Smooth muscle cell (in vitro differentiated cells): ENCODE measurements around the gene VSX1. TPM values are rescaled to one million over a fixed set of nuclear protein-coding genes. Genes with fewer than 3 reads are reported as not detected.

Source experiments
- DNase-seq: peaks from one replicate; lab custom pipeline; 2025; ENCODE audit not compliant: unreplicated experiment; lab: John Stamatoyannopoulos, UW
- H2AFZ ChIP-seq: fragments of 200-600 bp; sonication (generic); 2 replicates; pipeline ENCODE4 v1.6.0; 2016; ENCODE audit warnings: antibody characterized with exemption, low read depth, mild to moderate bottlenecking
- H3F3A ChIP-seq: fragments of 200-600 bp; sonication (generic); 2 replicates; pipeline ENCODE4 v1.6.0; 2017; ENCODE audit warnings: antibody characterized with exemption, low read depth
- H3K27ac ChIP-seq: fragments of 200-600 bp; sonication (generic); 2 replicates; pipeline ENCODE4 v1.5.1; 2016; ENCODE audit warnings: low read depth, mild to moderate bottlenecking
- H3K27me3 ChIP-seq: fragments of 200-600 bp; sonication (generic); 2 replicates; pipeline ENCODE4 v1.6.1; 2016; ENCODE audit warnings: low read depth, mild to moderate bottlenecking
- H3K36me3 ChIP-seq: fragments of 200-600 bp; sonication (generic); 2 replicates; pipeline ENCODE4 v1.5.1; 2016; ENCODE audit warnings: low read depth
- H3K4me1 ChIP-seq: fragments of 200-600 bp; sonication (generic); 2 replicates; pipeline ENCODE4 v1.5.1; 2016; ENCODE audit warnings: low read depth
- H3K4me2 ChIP-seq: fragments of 200-600 bp; sonication (generic); 2 replicates; pipeline ENCODE4 v1.6.0; 2016; ENCODE audit warnings: mild to moderate bottlenecking
- H3K4me3 ChIP-seq: fragments of 200-600 bp; sonication (generic); 2 replicates; pipeline ENCODE4 v1.5.1; 2016; ENCODE audit warnings: mild to moderate bottlenecking
- H3K79me2 ChIP-seq: fragments of 200-600 bp; sonication (generic); 2 replicates; pipeline ENCODE4 v1.6.0; 2016; ENCODE audit warnings: low read depth, mild to moderate bottlenecking
- H3K9ac ChIP-seq: fragments of 200-600 bp; sonication (generic); 2 replicates; pipeline ENCODE4 v1.6.0; 2016; ENCODE audit warnings: low read depth
- H3K9me3 ChIP-seq: fragments of 200-600 bp; sonication (generic); replicated peaks from 2 replicates; pipeline ENCODE4 v1.5.1; 2016; ENCODE audit warnings: low read depth
- H4K20me1 ChIP-seq: fragments of 200-600 bp; sonication (generic); 2 replicates; pipeline ENCODE4 v1.6.0; 2016; ENCODE audit warnings: low read depth
- CTCF ChIP-seq: fragments of 200-600 bp; sonication (generic); IDR thresholded peaks from 2 replicates; pipeline ENCODE4 v1.5.1; 2017; ENCODE audit warnings: borderline replicate concordance, mild to moderate bottlenecking, antibody characterized with exemption; ENCODE audit not compliant: insufficient read depth, poor library complexity, severe bottlenecking
- WGBS: methylation state at CpG from one replicate; pipeline ENCODE4 v1.1.7; 2016; ENCODE audit warnings: low lambda C conversion rate; 5-methylcytosine and 5-hydroxymethylcytosine counted together
- polyA plus RNA-seq: library from polyadenylated mRNA; unstranded; fragments of >200 nt; fragmentation: Nextera tagmentation; extraction: Ambion mirVana; gene quantifications from 2 replicates; pipeline ENCODE4 v1.2.1, GENCODE V29; 2016
- total RNA-seq: library from RNA; depleted of rRNA; stranded (reverse); fragments of >200 nt; gene quantifications from 2 replicates; pipeline ENCODE4 v1.2.3, GENCODE V29; 2014

Gene VSX1
- total and polyA plus RNA-seq, 2 experiments from 2014 or later = not detected

GRCh38 chr20:25120920-25121319 is 39.0 kb upstream of the VSX1 start:
- Histone ChIP-seq H3K9me3 (no peaks in the 10 kb centered on the region), H3K27me3 (peaks cover 38% of the 10 kb centered on the region), H3K4me1 (no peaks in the 10 kb centered on the region), H3F3A (no peaks in the 10 kb centered on the region), H4K20me1 (no peaks in the 10 kb centered on the region), H2AFZ (no peak overlapping the region), H3K4me3 (no peak overlapping the region), H3K4me2 (no peak overlapping the region), H3K27ac (no peak overlapping the region), H3K79me2 (no peaks in the 10 kb centered on the region), H3K36me3 (no peaks in the 10 kb centered on the region), H3K9ac (no peak overlapping the region)
- 92% methylated on average over 2 of the region's 2 CpGs for WGBS
- TF ChIP-seq CTCF = no peak
- DNase-seq = no peak

GRCh38 chr20:25120457-25120856 is 38.5 kb upstream of the VSX1 start:
- H3F3A ChIP-seq = no peaks in the 10 kb centered on the region
- WGBS = 66% methylated on average over 3 of the region's 3 CpGs
- peaks cover 38% of the 10 kb centered on the region for H3K27me3 ChIP-seq
- no peaks in the 10 kb centered on the region for H3K36me3 ChIP-seq
- H4K20me1 ChIP-seq = no peaks in the 10 kb centered on the region
- no peaks in the 10 kb centered on the region for H3K4me1 ChIP-seq
- no peak overlapping the region for H3K4me3 ChIP-seq
- H3K4me2 ChIP-seq = no peak overlapping the region
- no peak overlapping the region for H3K9ac ChIP-seq
- no peaks in the 10 kb centered on the region for H3K9me3 ChIP-seq
- no peak for DNase-seq
- H2AFZ ChIP-seq = no peak overlapping the region
- H3K27ac ChIP-seq = no peak overlapping the region
- no peak for TF ChIP-seq CTCF
- H3K79me2 ChIP-seq = no peaks in the 10 kb centered on the region

- WGBS = 88% methylated on average over 7 of the region's 7 CpGs
- TF ChIP-seq CTCF = no peak
Observed at GRCh38 chr20:25118529-25118928, 36.6 kb upstream of the VSX1 start.

GRCh38 chr20:25117990-25118389 is 36.0 kb upstream of the VSX1 start:
- Histone ChIP-seq H3K4me2 (no peak overlapping the region), H3K79me2 (no peaks in the 10 kb centered on the region), H2AFZ (no peak overlapping the region), H3K4me1 (no peaks in the 10 kb centered on the region), H3K9me3 (no peaks in the 10 kb centered on the region), H3K27me3 (peaks cover 29% of the 10 kb centered on the region), H3K27ac (no peak overlapping the region), H4K20me1 (no peaks in the 10 kb centered on the region), H3F3A (no peaks in the 10 kb centered on the region), H3K9ac (no peak overlapping the region), H3K36me3 (no peaks in the 10 kb centered on the region), H3K4me3 (no peak overlapping the region)
- WGBS = 73% methylated on average over 4 of the region's 4 CpGs
- no peak for DNase-seq
- TF ChIP-seq CTCF = no peak

More at GRCh38 chr20:25118529-25118928, 36.6 kb upstream of the VSX1 start:
- Histone ChIP-seq H3K36me3 (no peaks in the 10 kb centered on the region), H3K9me3 (no peaks in the 10 kb centered on the region), H3K27ac (no peak overlapping the region), H3K79me2 (no peaks in the 10 kb centered on the region), H3F3A (no peaks in the 10 kb centered on the region), H3K4me3 (no peak overlapping the region), H4K20me1 (no peaks in the 10 kb centered on the region), H3K4me1 (no peaks in the 10 kb centered on the region), H3K9ac (no peak overlapping the region), H3K27me3 (peaks cover 31% of the 10 kb centered on the region), H2AFZ (no peak overlapping the region), H3K4me2 (no peak overlapping the region)
- DNase-seq = no peak
